Umbilical cord (tissue), 2 donors: ENCODE results near the gene WWC2. TPM values are rescaled to one million over a fixed set of nuclear protein-coding genes. Genes with fewer than 3 reads are reported as not detected.
A peak's percentile ranks its signal among the peaks of the same experiment; 100 is the strongest.

Experiments
- DNase-seq: peaks from one replicate; pipeline ENCODE4 v3.0.0-alpha.2; 2015; ENCODE audit warnings: low spot score
- total RNA-seq: library from RNA; depleted of rRNA; stranded (reverse); fragments of >200 nt; gene quantifications from one replicate; pipeline ENCODE4 v1.2.3, GENCODE V29; 2014; ENCODE audit warnings: low replicate concordance; ENCODE audit not compliant: insufficient read depth

WWC2 gene
- total RNA-seq, 1 donor from 2014 or later = 36.8 TPM

GRCh38 chr4:183255487-183255886, 156.4 kb downstream of the WWC2 start:
- DNase-seq = no peak

- DNase-seq = no peak
These were observed 157.3 kb downstream of the WWC2 start for GRCh38 chr4:183256343-183256742.

- DNase-seq = peak; percentile 24
These were observed 157.8 kb downstream of the WWC2 start for GRCh38 chr4:183256756-183257385.

GRCh38 chr4:183257808-183258207, 158.8 kb downstream of the WWC2 start:
- no peak for DNase-seq

GRCh38 chr4:183260491-183261151, 161.6 kb downstream of the WWC2 start:
- DNase-seq = no peak

GRCh38 chr4:183261953-183262775, 163.1 kb downstream of the WWC2 start:
- peak; percentile 79 for DNase-seq

- DNase-seq = no peak
These were observed 163.7 kb downstream of the WWC2 start for GRCh38 chr4:183262776-183263100.

- DNase-seq = no peak
These were observed 164.8 kb downstream of the WWC2 start for GRCh38 chr4:183263787-183264386.

GRCh38 chr4:183264614-183265013, 165.6 kb downstream of the WWC2 start:
- no peak for DNase-seq

- no peak for DNase-seq
These were observed 167.3 kb downstream of the WWC2 start for GRCh38 chr4:183266371-183266770.

- no peak for DNase-seq
These were observed 169.5 kb downstream of the WWC2 start for GRCh38 chr4:183268556-183268955.

- no peak for DNase-seq
These were observed 173.3 kb downstream of the WWC2 start for GRCh38 chr4:183272384-183272783.

- DNase-seq = no peak
These were observed 177.0 kb downstream of the WWC2 start for GRCh38 chr4:183276106-183276505.

GRCh38 chr4:183284258-183284785, 185.3 kb downstream of the WWC2 start:
- no peak for DNase-seq

GRCh38 chr4:183284965-183285364, 185.9 kb downstream of the WWC2 start:
- DNase-seq = no peak

GRCh38 chr4:183285886-183286285, 186.8 kb downstream of the WWC2 start:
- DNase-seq = no peak

- no peak for DNase-seq
These were observed 187.7 kb downstream of the WWC2 start for GRCh38 chr4:183286590-183287308.

GRCh38 chr4:183287309-183287659, 188.2 kb downstream of the WWC2 start:
- no peak for DNase-seq

- DNase-seq = no peak
These were observed 188.6 kb downstream of the WWC2 start for GRCh38 chr4:183287677-183288076.

- DNase-seq = no peak
These were observed 189.9 kb downstream of the WWC2 start for GRCh38 chr4:183288955-183289354.

- no peak for DNase-seq
These were observed 190.6 kb downstream of the WWC2 start for GRCh38 chr4:183289688-183290087.

GRCh38 chr4:183291070-183291469, 192.0 kb downstream of the WWC2 start:
- no peak for DNase-seq
